Measurements from ENCODE around the gene CAMSAP2.

Gene CAMSAP2

DNA sequence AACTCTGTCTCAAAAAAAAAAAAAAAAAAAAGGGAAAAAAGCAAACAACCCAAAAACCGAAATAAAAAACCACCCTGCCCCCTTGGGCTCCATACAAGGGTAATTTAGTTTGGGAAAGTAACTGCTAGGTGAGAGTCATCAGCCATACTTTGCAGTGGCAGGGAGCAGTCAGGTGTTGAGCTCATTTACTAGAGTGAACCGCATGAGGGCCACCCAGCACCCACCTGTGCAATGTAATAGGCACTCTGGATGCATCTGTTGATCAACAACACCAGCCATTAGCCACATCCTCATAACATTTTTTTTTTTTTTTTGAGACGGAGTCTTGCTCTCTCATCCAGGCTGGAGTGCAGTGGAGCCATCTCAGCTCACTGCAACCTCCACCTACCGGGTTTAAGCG lies 165.1 kb downstream of the CAMSAP2 start:
- Mint-ChIP-seq H3K9me3 (no peaks in the 10 kb centered on the region), H3K36me3 (ENCODE audit: low read depth) (no peaks in the 10 kb centered on the region), H3K4me1 (ENCODE audit: low read depth) (peaks cover 24% of the 10 kb centered on the region), H3K27me3 (no peaks in the 10 kb centered on the region), H3K4me3 (no peak overlapping the region), H3K27ac (no peak overlapping the region)
- intact Hi-C loops (cut with micrococcal nuclease) = no loop called here

GRCh38 chr1:200904772-200905171 lies 166.1 kb downstream of the CAMSAP2 start:
- H3K4me3 Mint-ChIP-seq = no peak overlapping the region
- no peaks in the 10 kb centered on the region for H3K9me3 Mint-ChIP-seq
- no peaks in the 10 kb centered on the region for H3K36me3 Mint-ChIP-seq (ENCODE audit: low read depth)
- intact Hi-C loops (cut with micrococcal nuclease) = no loop called here
- peaks cover 15% of the 10 kb centered on the region for H3K4me1 Mint-ChIP-seq (ENCODE audit: low read depth)
- H3K27me3 Mint-ChIP-seq = no peaks in the 10 kb centered on the region
- no peak overlapping the region for H3K27ac Mint-ChIP-seq

GRCh38 chr1:200905411-200906052 lies 166.8 kb downstream of the CAMSAP2 start:
- Mint-ChIP-seq H3K27ac (no peak overlapping the region), H3K36me3 (ENCODE audit: low read depth) (no peaks in the 10 kb centered on the region), H3K27me3 (no peaks in the 10 kb centered on the region), H3K9me3 (no peaks in the 10 kb centered on the region), H3K4me3 (no peak overlapping the region), H3K4me1 (ENCODE audit: low read depth) (peaks cover 15% of the 10 kb centered on the region)
- intact Hi-C loops (cut with micrococcal nuclease) = no loop called here

DNA sequence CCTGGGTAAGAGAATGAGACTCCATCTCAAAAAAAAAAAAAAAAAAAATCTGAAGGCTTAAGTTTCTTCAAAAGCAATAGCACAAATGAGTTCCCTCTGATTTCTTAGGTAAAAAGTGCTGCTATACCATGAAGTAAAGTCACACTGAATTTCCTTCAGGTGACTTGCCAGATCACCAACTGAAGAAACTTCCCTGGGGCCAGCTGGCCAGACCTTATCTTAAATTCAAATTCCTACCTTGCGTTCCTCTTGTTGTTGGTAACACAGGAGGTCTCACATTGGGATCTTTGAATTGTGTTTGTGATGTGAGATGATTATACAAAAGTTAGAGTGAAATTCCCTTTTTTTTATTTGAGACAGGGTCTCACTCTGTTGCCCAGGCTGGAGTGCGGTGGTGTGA lies 167.8 kb downstream of the CAMSAP2 start:
- H3K9me3 Mint-ChIP-seq = no peaks in the 10 kb centered on the region
- no peaks in the 10 kb centered on the region for H3K27me3 Mint-ChIP-seq
- H3K4me1 Mint-ChIP-seq (ENCODE audit: low read depth) = peaks cover 15% of the 10 kb centered on the region
- no peak overlapping the region for H3K4me3 Mint-ChIP-seq
- no peak overlapping the region for H3K27ac Mint-ChIP-seq
- H3K36me3 Mint-ChIP-seq (ENCODE audit: low read depth) = no peaks in the 10 kb centered on the region
- intact Hi-C loops (cut with micrococcal nuclease) = no loop called here

DNA sequence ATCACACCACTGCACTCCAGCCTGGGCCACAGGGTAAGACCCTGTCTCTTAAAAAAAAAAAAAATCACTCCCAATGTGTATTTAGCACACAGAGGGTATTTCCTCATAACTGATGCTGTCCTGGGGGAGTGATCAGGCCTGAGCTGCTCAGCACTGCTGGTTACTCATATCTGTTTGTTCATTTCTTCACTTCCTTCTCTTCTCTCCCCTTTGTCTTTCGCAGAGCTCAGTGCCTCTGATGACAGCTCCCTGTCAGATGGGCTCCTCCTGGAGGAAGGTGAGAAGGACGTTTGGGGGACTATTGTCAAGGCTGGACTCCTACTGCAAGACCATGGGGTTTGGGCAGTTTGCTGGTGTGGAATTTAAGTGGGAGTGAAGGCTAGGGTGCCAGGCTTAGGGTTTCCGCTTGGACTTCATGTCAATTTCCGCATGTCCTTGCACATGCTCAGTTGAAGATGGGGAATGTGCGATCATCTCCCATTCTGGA lies 169.0 kb downstream of the CAMSAP2 start:
- H3K36me3 Mint-ChIP-seq (ENCODE audit: low read depth) = no peaks in the 10 kb centered on the region
- H3K9me3 Mint-ChIP-seq = no peaks in the 10 kb centered on the region
- peaks cover 15% of the 10 kb centered on the region for H3K4me1 Mint-ChIP-seq (ENCODE audit: low read depth)
- H3K27me3 Mint-ChIP-seq = no peaks in the 10 kb centered on the region
- H3K27ac Mint-ChIP-seq = no peak overlapping the region
- H3K4me3 Mint-ChIP-seq = no peak overlapping the region
- intact Hi-C loops (cut with micrococcal nuclease) = no loop called here

GRCh38 chr1:200908191-200908868 lies 169.6 kb downstream of the CAMSAP2 start:
- intact Hi-C loops (cut with micrococcal nuclease) = no loop called here

DNA sequence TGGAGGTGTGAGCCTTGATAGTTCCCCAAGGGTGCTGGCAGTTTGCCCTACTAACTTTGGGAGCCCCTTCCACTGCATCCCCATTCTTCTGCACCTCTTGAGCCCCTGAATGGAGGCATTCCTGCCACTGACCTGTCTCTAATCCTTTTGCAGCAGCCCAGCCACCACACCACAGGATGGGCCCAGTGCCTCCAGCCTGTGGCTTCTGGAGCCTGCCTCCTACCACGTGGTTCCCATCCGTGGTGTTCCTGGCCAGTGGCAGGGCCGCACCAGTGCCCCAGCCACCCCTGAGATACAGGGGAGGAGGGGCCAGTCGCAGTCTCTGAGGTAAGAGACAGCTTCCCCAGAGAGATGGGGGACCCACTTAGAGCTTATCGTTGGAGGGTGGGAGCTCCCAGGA lies 170.4 kb downstream of the CAMSAP2 start:
- Mint-ChIP-seq H3K36me3 (ENCODE audit: low read depth) (no peaks in the 10 kb centered on the region), H3K27ac (no peak overlapping the region), H3K9me3 (no peaks in the 10 kb centered on the region), H3K4me1 (ENCODE audit: low read depth) (peaks cover 15% of the 10 kb centered on the region), H3K27me3 (no peaks in the 10 kb centered on the region), H3K4me3 (no peak overlapping the region)
- intact Hi-C loops (cut with micrococcal nuclease) = no loop called here

More at GRCh38 chr1:200908191-200908868, 169.6 kb downstream of the CAMSAP2 start:
- Mint-ChIP-seq H3K4me1 (ENCODE audit: low read depth) (peaks cover 15% of the 10 kb centered on the region), H3K36me3 (ENCODE audit: low read depth) (no peaks in the 10 kb centered on the region), H3K27me3 (no peaks in the 10 kb centered on the region), H3K4me3 (no peak overlapping the region), H3K27ac (no peak overlapping the region), H3K9me3 (no peaks in the 10 kb centered on the region)

GRCh38 chr1:200909757-200910239 lies 171.1 kb downstream of the CAMSAP2 start:
- H3K9me3 Mint-ChIP-seq = no peaks in the 10 kb centered on the region
- no peak overlapping the region for H3K27ac Mint-ChIP-seq
- no peaks in the 10 kb centered on the region for H3K36me3 Mint-ChIP-seq (ENCODE audit: low read depth)
- no peaks in the 10 kb centered on the region for H3K27me3 Mint-ChIP-seq
- intact Hi-C loops (cut with micrococcal nuclease) = no loop called here
- H3K4me1 Mint-ChIP-seq (ENCODE audit: low read depth) = peaks cover 15% of the 10 kb centered on the region
- H3K4me3 Mint-ChIP-seq = no peak overlapping the region

Data from dendritic cell treated with granulocyte-macrophage colony-stimulating factor and Interleukin-4, amounts not matched to agents 40 ng/mL and 50 ng/mL, for 4 days (primary cell).